Type B pancreatic cell (in vitro differentiated cells): Measurements from ENCODE around the gene RYR2. TPM values are rescaled to one million over a fixed set of nuclear protein-coding genes. Genes with fewer than 3 reads are reported as not detected.

Source experiments
- DNase-seq: peaks from one replicate; pipeline ENCODE4 v3.0.0; 2021; ENCODE audit warnings: mixed read lengths; ENCODE audit not compliant: unreplicated experiment; ENCODE audit errors: extremely low spot score
- H3K27ac Mint-ChIP-seq: 2 replicates; pipeline ENCODE4 v1.8.0; 2021; ENCODE audit warnings: mild to moderate bottlenecking, mixed read lengths
- H3K27me3 Mint-ChIP-seq: 2 replicates; pipeline ENCODE4 v1.8.0; 2021; ENCODE audit warnings: mixed read lengths
- H3K36me3 Mint-ChIP-seq: 2 replicates; pipeline ENCODE4 v1.8.0; 2021; ENCODE audit warnings: mixed read lengths
- H3K4me1 Mint-ChIP-seq: one replicate; pipeline ENCODE4 v1.8.0; 2021; ENCODE audit warnings: mixed read lengths; ENCODE audit not compliant: unreplicated experiment
- H3K4me3 Mint-ChIP-seq: 2 replicates; pipeline ENCODE4 v1.8.0; 2021; ENCODE audit warnings: mild to moderate bottlenecking, mixed read lengths
- H3K9me3 Mint-ChIP-seq: 2 replicates; pipeline ENCODE4 v1.8.0; 2021; ENCODE audit warnings: mixed read lengths
- total RNA-seq: library from RNA; stranded (reverse); gene quantifications from 2 replicates; pipeline ENCODE4 v1.2.1, GENCODE V29; 2021; ENCODE audit warnings: low replicate concordance
- TF ChIP-seq, protein P1 (sequence below): fragments of 200-600 bp; sonication (generic); conservative IDR thresholded peaks from 2 replicates; pipeline ENCODE4 v1.5.0; 2021; ENCODE audit warnings: antibody characterized with exemption, mild to moderate bottlenecking

Gene RYR2
- total RNA-seq, 1 donor from 2014 or later = 0.58 TPM

DNA sequence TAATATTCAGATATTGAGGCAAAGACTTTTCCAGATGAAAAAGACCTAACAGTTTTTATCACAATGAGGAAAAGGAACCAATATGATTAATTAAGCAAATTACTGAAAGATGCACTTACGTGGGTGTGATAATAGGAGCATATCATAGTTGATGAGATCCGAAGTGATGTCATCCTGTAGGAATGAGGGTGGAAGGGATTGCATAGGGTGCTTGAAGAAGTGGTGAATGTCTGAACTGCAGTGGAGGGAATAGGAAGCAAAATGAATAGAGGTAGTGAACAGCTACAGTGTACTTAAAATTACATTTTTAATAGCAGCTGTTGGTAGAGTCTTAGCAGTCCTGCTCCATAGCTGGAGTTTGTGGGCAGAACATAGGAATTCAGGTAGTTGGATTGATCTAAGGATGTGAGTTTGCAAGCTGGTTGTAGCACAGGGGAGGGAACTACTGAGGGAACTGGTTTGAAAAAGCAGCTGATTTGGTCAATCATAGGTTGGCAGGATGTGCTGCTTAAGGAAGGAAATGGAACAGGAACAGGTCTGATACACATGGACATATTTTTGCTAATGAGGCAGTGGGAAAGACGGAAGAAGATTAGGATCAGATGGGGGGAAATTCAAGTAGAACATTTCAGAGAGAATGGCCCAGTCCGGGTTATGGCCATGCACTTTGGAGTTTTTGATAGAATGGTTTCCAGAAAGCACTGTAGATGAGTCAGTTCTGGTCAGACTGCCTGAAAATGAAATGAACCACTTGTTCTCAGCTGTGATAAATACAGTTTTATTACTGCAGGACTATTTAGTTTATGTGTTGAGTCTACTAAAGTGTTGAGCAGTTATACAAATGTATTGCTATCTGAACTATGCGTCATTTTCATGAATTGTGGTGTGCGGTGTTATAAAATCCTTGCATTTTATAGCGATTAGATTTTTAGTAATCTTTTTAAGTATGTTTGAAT lies 155.8 kb downstream of the RYR2 start:
- Mint-ChIP-seq H3K36me3 (no peaks in the 10 kb centered on the region), H3K27me3 (no peaks in the 10 kb centered on the region), H3K27ac (no peak overlapping the region), H3K4me1 (no peaks in the 10 kb centered on the region), H3K9me3 (no peaks in the 10 kb centered on the region), H3K4me3 (no peak overlapping the region)
- TF ChIP-seq, protein P1, sequence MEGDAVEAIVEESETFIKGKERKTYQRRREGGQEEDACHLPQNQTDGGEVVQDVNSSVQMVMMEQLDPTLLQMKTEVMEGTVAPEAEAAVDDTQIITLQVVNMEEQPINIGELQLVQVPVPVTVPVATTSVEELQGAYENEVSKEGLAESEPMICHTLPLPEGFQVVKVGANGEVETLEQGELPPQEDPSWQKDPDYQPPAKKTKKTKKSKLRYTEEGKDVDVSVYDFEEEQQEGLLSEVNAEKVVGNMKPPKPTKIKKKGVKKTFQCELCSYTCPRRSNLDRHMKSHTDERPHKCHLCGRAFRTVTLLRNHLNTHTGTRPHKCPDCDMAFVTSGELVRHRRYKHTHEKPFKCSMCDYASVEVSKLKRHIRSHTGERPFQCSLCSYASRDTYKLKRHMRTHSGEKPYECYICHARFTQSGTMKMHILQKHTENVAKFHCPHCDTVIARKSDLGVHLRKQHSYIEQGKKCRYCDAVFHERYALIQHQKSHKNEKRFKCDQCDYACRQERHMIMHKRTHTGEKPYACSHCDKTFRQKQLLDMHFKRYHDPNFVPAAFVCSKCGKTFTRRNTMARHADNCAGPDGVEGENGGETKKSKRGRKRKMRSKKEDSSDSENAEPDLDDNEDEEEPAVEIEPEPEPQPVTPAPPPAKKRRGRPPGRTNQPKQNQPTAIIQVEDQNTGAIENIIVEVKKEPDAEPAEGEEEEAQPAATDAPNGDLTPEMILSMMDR = no peak
- DNase-seq = no peak

- Mint-ChIP-seq H3K27ac (no peak overlapping the region), H3K27me3 (no peaks in the 10 kb centered on the region), H3K9me3 (no peaks in the 10 kb centered on the region), H3K36me3 (no peaks in the 10 kb centered on the region), H3K4me1 (no peaks in the 10 kb centered on the region), H3K4me3 (no peak overlapping the region)
- TF ChIP-seq, protein P1 = no peak
- DNase-seq = no peak
Measured at GRCh38 chr1:237199026-237199425, 157.0 kb downstream of the RYR2 start.

DNA sequence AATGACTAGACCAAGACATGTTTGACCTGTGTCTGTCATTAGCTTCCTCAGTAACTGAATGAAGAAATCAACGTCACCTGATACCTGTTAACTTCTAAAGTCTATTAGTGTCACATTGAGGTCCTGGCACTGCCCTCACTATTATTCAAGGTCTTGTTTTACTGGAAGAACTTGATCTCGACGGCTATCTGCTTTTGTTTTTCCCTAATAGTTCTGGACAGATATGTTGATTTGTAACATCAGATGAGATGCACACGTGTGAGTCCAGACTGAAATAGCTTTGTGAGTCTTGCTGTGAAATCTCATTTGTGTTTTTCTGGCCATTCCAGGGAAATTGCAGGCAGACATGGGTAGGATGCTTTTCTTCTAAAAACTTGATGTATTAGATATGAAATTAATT lies 159.2 kb downstream of the RYR2 start:
- no peaks in the 10 kb centered on the region for H3K4me1 Mint-ChIP-seq
- no peak overlapping the region for H3K27ac Mint-ChIP-seq
- no peaks in the 10 kb centered on the region for H3K27me3 Mint-ChIP-seq
- H3K4me3 Mint-ChIP-seq = no peak overlapping the region
- H3K36me3 Mint-ChIP-seq = no peaks in the 10 kb centered on the region
- TF ChIP-seq, protein P1 = no peak
- no peaks in the 10 kb centered on the region for H3K9me3 Mint-ChIP-seq
- no peak for DNase-seq

DNA sequence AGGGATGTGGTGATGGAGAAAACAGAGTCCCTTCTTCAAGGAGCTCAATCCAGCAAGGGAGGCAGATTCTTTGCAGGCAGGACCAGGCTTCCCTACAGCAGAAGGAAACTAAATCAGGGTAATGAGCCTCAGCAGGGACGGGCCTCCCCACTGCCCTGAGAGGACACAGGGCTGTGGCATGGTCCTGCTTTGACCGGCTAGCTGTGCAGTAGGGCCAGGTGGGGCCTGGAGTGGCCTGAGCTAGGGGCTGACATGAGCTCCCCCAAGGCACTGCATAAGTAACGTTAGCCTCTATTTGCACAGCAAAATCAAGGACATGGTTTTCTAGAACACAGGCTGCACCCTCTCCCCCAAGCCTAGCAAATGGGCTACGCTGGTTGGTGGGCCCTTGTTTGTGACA lies 162.9 kb downstream of the RYR2 start:
- H3K27ac Mint-ChIP-seq = no peak overlapping the region
- TF ChIP-seq, protein P1 = no peak
- no peaks in the 10 kb centered on the region for H3K9me3 Mint-ChIP-seq
- no peaks in the 10 kb centered on the region for H3K4me1 Mint-ChIP-seq
- H3K27me3 Mint-ChIP-seq = no peaks in the 10 kb centered on the region
- no peak for DNase-seq
- no peak overlapping the region for H3K4me3 Mint-ChIP-seq
- H3K36me3 Mint-ChIP-seq = no peaks in the 10 kb centered on the region

- Mint-ChIP-seq H3K4me3 (no peak overlapping the region), H3K27ac (no peak overlapping the region), H3K9me3 (no peaks in the 10 kb centered on the region), H3K36me3 (no peaks in the 10 kb centered on the region), H3K27me3 (no peaks in the 10 kb centered on the region), H3K4me1 (no peaks in the 10 kb centered on the region)
- no peak for DNase-seq
- TF ChIP-seq, protein P1 = no peak
Measured at GRCh38 chr1:237205400-237206064, 163.5 kb downstream of the RYR2 start.
